ENCODE results near the gene BST1. TPM values are rescaled to one million over a fixed set of nuclear protein-coding genes. Genes with fewer than 3 reads are reported as not detected.

The BST1 gene
- total and polyA plus RNA-seq, 2 of the 8 experiments (the other 6 are each of a cell fraction or from before 2014, with no cell fraction given), result 0.52 to 0.54 TPM

- no peak for TF ChIP-seq KDM5A (IDR thresholded peaks at IDR 0.05; ENCODE audit: low read length)
- TF ChIP-seq TEAD4 (IDR thresholded peaks at IDR 0.05; ENCODE audit: low read depth, low read length), result peak; percentile 80
- TF ChIP-seq SP2 (IDR thresholded peaks at IDR 0.05; ENCODE audit: low read length), result no peak
- 0 out of 2 replicates have a peak, but pooled peaks have one; percentile 3 for TF ChIP-seq SRF (IDR thresholded peaks at IDR 0.05; ENCODE audit: low read depth, low read length)
- TF ChIP-seq CBX5 (IDR thresholded peaks at IDR 0.05; ENCODE audit: low read depth, low read length), result no peak
- peak; percentile 89 for TF ChIP-seq TAF7 (optimal IDR thresholded peaks at IDR 0.05; ENCODE audit: borderline replicate concordance, low read depth, low read length)
- no peak for TF ChIP-seq CEBPB (IDR thresholded peaks at IDR 0.05; ENCODE audit: low read depth, low read length)
- TF ChIP-seq USF2 (IDR thresholded peaks at IDR 0.05; ENCODE audit: low read length), result no peak
- no peak for TF ChIP-seq RFX5 (IDR thresholded peaks at IDR 0.05; ENCODE audit: borderline replicate concordance, low read depth, low read length)
- TF ChIP-seq CHD2 (IDR thresholded peaks at IDR 0.05; ENCODE audit: low read length), result peak; percentile 100
- no peak for TF ChIP-seq RXRA (IDR thresholded peaks at IDR 0.05; ENCODE audit: insufficient read depth, low read depth, low read length)
- no peak for TF ChIP-seq KDM1A (IDR thresholded peaks at IDR 0.05; ENCODE audit: borderline replicate concordance, low read length)
- peak; percentile 99 for TF ChIP-seq BRCA1 (IDR thresholded peaks at IDR 0.05; ENCODE audit: low read depth, low read length)
- peak; percentile 49; the same call in 1 of the 2 replicates for TF ChIP-seq CREB1 (IDR thresholded peaks at IDR 0.05)
- peak in 1 of 2 experiments; percentile 22; a peak in 2 of 4 replicates for TF ChIP-seq RAD21 (IDR thresholded peaks at IDR 0.05 in 1 of 2, conservative IDR thresholded peaks at IDR 0.05 in 1 of 2; ENCODE audit: low read depth in 2 of 2, low read length in 2 of 2)
- TF ChIP-seq TBP (IDR thresholded peaks at IDR 0.05; ENCODE audit: low read depth, low read length), result peak; percentile 83
- TF ChIP-seq KDM4A (IDR thresholded peaks at IDR 0.05; ENCODE audit: low read depth, low read length, severe bottlenecking), result peak; percentile 98
- no peak for TF ChIP-seq BCL11A (IDR thresholded peaks at IDR 0.05; ENCODE audit: low read depth in 2 of 2, low read length in 2 of 2)
- TF ChIP-seq CHD1 (IDR thresholded peaks at IDR 0.05; ENCODE audit: low read depth, low read length), result no peak
- peak in 1 of 3 experiments; percentile 26; a peak in 1 of 4 replicates for TF ChIP-seq CTCF (IDR thresholded peaks at IDR 0.05; ENCODE audit: control extremely low read depth in 1 of 3, insufficient read depth in 1 of 3, low read depth in 1 of 3, low read length in 3 of 3)
Measured at GRCh38 chr4:15681372-15682241, 21.3 kb upstream of the BST1 start, which contains the start of gene FAM200B (continued).
